Renal cortical epithelial cell (primary cell): Measurements from ENCODE around the gene FAM13A. TPM values are rescaled to one million over a fixed set of nuclear protein-coding genes. Genes with fewer than 3 reads are reported as not detected.
"Not testable (repeated sequence)": the region's sequence is repeated elsewhere in the genome, so short reads cannot be mapped to it uniquely, and the experiment has no call there.

ENCODE experiments used
- DNase-seq: peaks from one replicate; pipeline ENCODE4 v3.0.0-alpha.2; 2011; ENCODE audit warnings: low read depth
- total RNA-seq: library from RNA; depleted of rRNA; stranded (reverse); fragments of >200 nt; gene quantifications from 2 replicates; pipeline ENCODE4 v1.2.3, GENCODE V29; 2014

The FAM13A gene
- total RNA-seq, 1 donor from 2014 or later, result 22.9 TPM

- no peak for DNase-seq
Measured at GRCh38 chr4:88999392-88999930, 57.5 kb downstream of the FAM13A start.

- no peak for DNase-seq
Measured at GRCh38 chr4:88998891-88999290, 58.1 kb downstream of the FAM13A start.

GRCh38 chr4:88998001-88998400 is 59.0 kb downstream of the FAM13A start:
- no peak for DNase-seq

- no peak for DNase-seq
Measured at GRCh38 chr4:88995874-88996273, 61.1 kb downstream of the FAM13A start.

- DNase-seq, result not testable (repeated sequence)
Measured at GRCh38 chr4:88995257-88995656, 61.7 kb downstream of the FAM13A start.

GRCh38 chr4:88993246-88993645 is 63.7 kb downstream of the FAM13A start:
- no peak for DNase-seq

GRCh38 chr4:88991746-88992145 is 65.2 kb downstream of the FAM13A start:
- DNase-seq, result peak; percentile 13

- DNase-seq, result no peak
Measured at GRCh38 chr4:88989990-88990389, 67.0 kb downstream of the FAM13A start.

GRCh38 chr4:88985088-88985773 is 71.8 kb downstream of the FAM13A start:
- peak; percentile 71 for DNase-seq

- DNase-seq, result no peak
Measured at GRCh38 chr4:88982757-88983156, 74.2 kb downstream of the FAM13A start.

GRCh38 chr4:88981993-88982392 is 75.0 kb downstream of the FAM13A start:
- DNase-seq, result peak; percentile 51

- no peak for DNase-seq
Measured at GRCh38 chr4:88981556-88981955, 75.4 kb downstream of the FAM13A start.

GRCh38 chr4:88979276-88979675 is 77.7 kb downstream of the FAM13A start:
- DNase-seq, result no peak

- no peak for DNase-seq
Measured at GRCh38 chr4:88976775-88977035, 80.3 kb downstream of the FAM13A start.

GRCh38 chr4:88975958-88976774 is 80.8 kb downstream of the FAM13A start:
- DNase-seq, result no peak

- no peak for DNase-seq
Measured at GRCh38 chr4:88971536-88971935, 85.4 kb downstream of the FAM13A start.

- no peak for DNase-seq
Measured at GRCh38 chr4:88969746-88970145, 87.2 kb downstream of the FAM13A start.

- DNase-seq, result no peak
Measured at GRCh38 chr4:88969271-88969670, 87.7 kb downstream of the FAM13A start.

GRCh38 chr4:88967883-88968331 is 89.1 kb downstream of the FAM13A start:
- no peak for DNase-seq

- peak; percentile 28 for DNase-seq
Measured at GRCh38 chr4:88965053-88965452, 91.9 kb downstream of the FAM13A start.

- peak; percentile 91 for DNase-seq
Measured at GRCh38 chr4:88964450-88964849, 92.5 kb downstream of the FAM13A start.

GRCh38 chr4:88963817-88964216 is 93.2 kb downstream of the FAM13A start:
- peak; percentile 81 for DNase-seq

GRCh38 chr4:88962396-88962795 is 94.6 kb downstream of the FAM13A start:
- DNase-seq, result peak; percentile 38
